ENCODE data around the gene BMP8B. TPM values are rescaled to one million over a fixed set of nuclear protein-coding genes. Genes with fewer than 3 reads are reported as not detected.
"Not testable (repeated sequence)": the region's sequence is repeated elsewhere in the genome, so short reads cannot be mapped to it uniquely, and the experiment has no call there.

The BMP8B gene
- total RNA-seq, 1 donor from 2014 or later, result 0.10 TPM

GRCh38 chr1:39781349-39781715, 7.3 kb downstream of the BMP8B start:
- H3K9me3 Mint-ChIP-seq (ENCODE audit: unreplicated experiment), result no peaks in the 10 kb centered on the region
- TF ChIP-seq CTCF (IDR thresholded peaks at IDR 0.05; ENCODE audit: unreplicated experiment), result no peak
- no peaks in the 10 kb centered on the region for H3K4me1 Mint-ChIP-seq (ENCODE audit: unreplicated experiment)
- no peak for DNase-seq (ENCODE audit: low spot score)
- H3K27ac Mint-ChIP-seq (ENCODE audit: unreplicated experiment), result no peak overlapping the region
- H3K36me3 Mint-ChIP-seq (ENCODE audit: low read depth, unreplicated experiment), result no peaks in the 10 kb centered on the region
- peaks cover 13% of the 10 kb centered on the region for H3K27me3 Mint-ChIP-seq (ENCODE audit: unreplicated experiment)
- H3K4me3 Mint-ChIP-seq (ENCODE audit: unreplicated experiment), result no peak overlapping the region

- H3K27me3 Mint-ChIP-seq (ENCODE audit: unreplicated experiment), result peaks cover 10% of the 10 kb centered on the region
- DNase-seq (ENCODE audit: low spot score), result no peak
These were observed 8.8 kb downstream of the BMP8B start for GRCh38 chr1:39779821-39780220.

GRCh38 chr1:39779137-39779536, 9.5 kb downstream of the BMP8B start:
- DNase-seq (ENCODE audit: low spot score), result no peak
- H3K4me1 Mint-ChIP-seq (ENCODE audit: unreplicated experiment), result no peaks in the 10 kb centered on the region
- no peak overlapping the region for H3K27ac Mint-ChIP-seq (ENCODE audit: unreplicated experiment)
- H3K36me3 Mint-ChIP-seq (ENCODE audit: low read depth, unreplicated experiment), result no peaks in the 10 kb centered on the region
- peaks cover 10% of the 10 kb centered on the region for H3K27me3 Mint-ChIP-seq (ENCODE audit: unreplicated experiment)
- TF ChIP-seq CTCF (IDR thresholded peaks at IDR 0.05; ENCODE audit: unreplicated experiment), result no peak
- no peaks in the 10 kb centered on the region for H3K9me3 Mint-ChIP-seq (ENCODE audit: unreplicated experiment)
- H3K4me3 Mint-ChIP-seq (ENCODE audit: unreplicated experiment), result no peak overlapping the region

More at GRCh38 chr1:39779821-39780220, 8.8 kb downstream of the BMP8B start:
- Mint-ChIP-seq H3K9me3 (ENCODE audit: unreplicated experiment) (no peaks in the 10 kb centered on the region), H3K4me1 (ENCODE audit: unreplicated experiment) (no peaks in the 10 kb centered on the region), H3K27ac (ENCODE audit: unreplicated experiment) (no peak overlapping the region), H3K36me3 (ENCODE audit: low read depth, unreplicated experiment) (no peaks in the 10 kb centered on the region), H3K4me3 (ENCODE audit: unreplicated experiment) (no peak overlapping the region)
- no peak for TF ChIP-seq CTCF (IDR thresholded peaks at IDR 0.05; ENCODE audit: unreplicated experiment)

GRCh38 chr1:39778463-39779099, 10.1 kb downstream of the BMP8B start:
- not testable (repeated sequence) for H3K4me3 Mint-ChIP-seq (ENCODE audit: unreplicated experiment); H3K4me1 Mint-ChIP-seq (ENCODE audit: unreplicated experiment); H3K9me3 Mint-ChIP-seq (ENCODE audit: unreplicated experiment); H3K27me3 Mint-ChIP-seq (ENCODE audit: unreplicated experiment); H3K36me3 Mint-ChIP-seq (ENCODE audit: low read depth, unreplicated experiment); DNase-seq (ENCODE audit: low spot score); H3K27ac Mint-ChIP-seq (ENCODE audit: unreplicated experiment)

GRCh38 chr1:39777896-39778295, 10.8 kb downstream of the BMP8B start:
- not testable (repeated sequence) for H3K27ac Mint-ChIP-seq (ENCODE audit: unreplicated experiment); H3K4me3 Mint-ChIP-seq (ENCODE audit: unreplicated experiment); DNase-seq (ENCODE audit: low spot score); H3K36me3 Mint-ChIP-seq (ENCODE audit: low read depth, unreplicated experiment); H3K27me3 Mint-ChIP-seq (ENCODE audit: unreplicated experiment); H3K9me3 Mint-ChIP-seq (ENCODE audit: unreplicated experiment); H3K4me1 Mint-ChIP-seq (ENCODE audit: unreplicated experiment)

GRCh38 chr1:39777306-39777705, 11.4 kb downstream of the BMP8B start:
- DNase-seq (ENCODE audit: low spot score), result no peak
- no peak for TF ChIP-seq CTCF (IDR thresholded peaks at IDR 0.05; ENCODE audit: unreplicated experiment)
- H3K27ac Mint-ChIP-seq (ENCODE audit: unreplicated experiment), result no peak overlapping the region
- peaks cover 1% of the 10 kb centered on the region for H3K27me3 Mint-ChIP-seq (ENCODE audit: unreplicated experiment)
- H3K9me3 Mint-ChIP-seq (ENCODE audit: unreplicated experiment), result no peaks in the 10 kb centered on the region
- H3K4me1 Mint-ChIP-seq (ENCODE audit: unreplicated experiment), result no peaks in the 10 kb centered on the region
- no peak overlapping the region for H3K4me3 Mint-ChIP-seq (ENCODE audit: unreplicated experiment)
- no peaks in the 10 kb centered on the region for H3K36me3 Mint-ChIP-seq (ENCODE audit: low read depth, unreplicated experiment)
